Measurements from ENCODE around the gene STK32C.

The STK32C gene

GRCh38 chr10:132242103-132242840 lies 65.5 kb downstream of the STK32C start:
- no peak for DNase-seq

- DNase-seq, result no peak
These were observed 66.3 kb downstream of the STK32C start for GRCh38 chr10:132241496-132241895.

DNA sequence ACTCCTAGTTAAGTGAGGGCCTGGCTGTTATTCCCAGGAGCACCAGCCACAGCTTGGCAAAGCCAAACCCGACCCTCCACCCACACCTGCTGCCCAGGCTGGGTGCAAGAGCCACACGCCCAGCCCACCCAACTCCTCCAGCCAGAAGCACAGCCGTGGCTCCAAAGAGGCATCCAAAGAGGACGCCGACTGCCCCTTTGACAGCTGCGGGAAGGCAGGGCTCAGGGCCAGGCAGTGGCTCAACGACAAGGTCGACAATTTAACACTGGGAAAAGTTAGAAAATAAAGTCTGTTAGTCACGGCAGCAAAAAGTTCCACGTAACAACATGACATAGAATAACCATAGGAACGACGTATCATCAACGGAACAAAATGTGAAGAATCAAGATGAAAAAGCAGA lies 66.7 kb downstream of the STK32C start:
- no peak for DNase-seq

GRCh38 chr10:132240581-132240980 lies 67.2 kb downstream of the STK32C start:
- DNase-seq, result no peak

- no peak for DNase-seq
These were observed 67.6 kb downstream of the STK32C start for GRCh38 chr10:132240156-132240555.

DNA sequence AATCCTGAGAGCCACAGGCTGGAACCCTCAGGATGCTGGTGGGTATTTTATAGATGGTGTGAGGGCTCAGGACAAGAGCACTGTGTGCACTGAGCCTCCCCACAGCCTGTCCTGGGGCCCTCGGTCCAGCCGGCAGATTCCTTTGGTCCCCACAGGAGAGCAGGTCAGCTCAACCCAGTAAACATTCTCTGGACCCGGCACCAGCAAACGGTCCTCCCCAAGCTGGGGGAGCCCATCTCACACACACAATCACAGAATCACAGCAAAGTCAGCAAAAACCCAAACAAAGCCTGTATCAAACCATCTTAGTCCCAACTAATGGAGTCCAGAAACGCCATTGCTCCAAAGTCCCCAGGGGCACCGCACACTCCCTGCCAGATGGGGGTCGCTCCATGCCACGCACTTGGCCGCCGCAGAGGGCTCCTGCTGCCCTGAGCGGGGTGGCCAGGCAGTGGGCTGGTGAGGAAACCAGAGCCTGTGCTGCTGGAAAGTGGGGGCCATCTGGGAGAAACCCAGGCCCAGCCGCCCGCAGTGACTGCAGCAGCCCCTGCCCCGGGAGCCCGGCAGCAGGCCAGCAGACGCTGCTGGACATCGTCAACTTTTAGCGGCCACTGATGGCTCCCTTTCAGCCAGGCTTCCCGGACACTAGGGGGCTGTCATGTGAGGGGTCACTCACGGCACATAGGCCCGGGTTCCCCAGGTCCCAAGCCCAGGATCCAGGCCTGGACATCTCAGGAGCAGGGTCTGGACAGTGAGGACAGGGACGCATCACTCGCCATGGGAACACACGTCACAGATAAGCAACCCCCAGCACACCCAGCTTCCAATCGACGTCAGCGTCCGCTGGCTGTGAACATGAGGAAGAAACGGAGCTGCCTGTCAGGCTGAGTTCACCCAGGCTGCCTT lies 68.4 kb downstream of the STK32C start:
- no peak for DNase-seq

DNA sequence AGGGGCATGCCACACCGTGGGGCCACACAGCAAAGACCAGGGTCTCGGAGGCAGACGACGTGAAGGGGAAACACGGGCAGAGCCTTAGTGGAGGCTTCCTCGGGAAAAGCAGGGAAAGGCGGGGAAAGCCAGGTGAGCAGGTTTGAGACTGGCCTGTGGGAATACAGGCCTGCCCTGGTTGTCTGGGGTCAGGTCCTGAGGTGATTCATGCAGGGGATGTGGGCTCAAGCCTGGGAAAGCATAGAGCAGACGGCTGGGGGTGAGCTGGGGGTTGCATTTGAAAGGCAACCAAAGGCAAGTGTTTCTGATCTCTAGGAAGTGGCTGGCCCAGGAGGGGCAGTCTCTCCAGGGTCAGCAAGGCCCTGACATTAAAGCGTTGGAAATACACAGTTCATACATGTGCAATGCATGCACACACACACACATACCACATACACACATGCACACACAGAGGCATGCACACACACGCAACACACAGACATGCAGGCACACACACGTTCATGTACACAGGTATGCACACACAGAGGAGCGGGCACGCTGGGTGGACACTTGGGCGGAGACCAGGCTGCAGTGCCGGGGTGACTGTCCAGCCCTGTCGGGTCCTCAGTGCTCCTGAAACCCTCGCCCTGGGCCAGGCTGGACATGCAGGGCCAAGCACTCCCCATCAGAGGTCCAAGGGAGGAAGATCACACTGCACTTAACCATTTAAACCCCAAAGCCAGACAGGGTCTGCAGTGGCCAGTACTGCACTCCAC lies 69.2 kb downstream of the STK32C start:
- no peak for DNase-seq

GRCh38 chr10:132237871-132238270 lies 69.9 kb downstream of the STK32C start:
- DNase-seq, result no peak

- no peak for DNase-seq
These were observed 70.4 kb downstream of the STK32C start for GRCh38 chr10:132237396-132237795.

GRCh38 chr10:132236881-132237280 lies 70.9 kb downstream of the STK32C start:
- no peak for DNase-seq

DNA sequence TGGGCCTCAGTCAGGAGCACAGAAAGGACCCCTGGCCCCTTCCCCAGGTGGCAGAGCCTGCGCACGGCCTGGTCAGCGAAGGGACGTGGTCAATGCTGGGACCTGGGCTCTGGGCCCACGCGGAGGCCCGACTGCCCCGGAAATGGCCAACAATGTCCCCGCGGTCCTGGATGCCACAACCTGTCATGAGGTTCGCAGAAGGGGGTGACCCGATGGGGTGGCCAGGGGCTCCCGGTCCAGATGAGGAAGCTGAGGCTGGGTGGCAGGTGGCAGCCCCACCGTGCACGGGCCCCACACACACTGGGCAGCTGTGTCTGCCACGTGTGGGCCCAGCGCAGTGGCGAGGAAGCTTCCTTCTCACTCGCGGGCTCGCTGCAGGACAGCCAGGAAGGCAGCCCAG lies 71.6 kb downstream of the STK32C start:
- no peak for DNase-seq

DNA sequence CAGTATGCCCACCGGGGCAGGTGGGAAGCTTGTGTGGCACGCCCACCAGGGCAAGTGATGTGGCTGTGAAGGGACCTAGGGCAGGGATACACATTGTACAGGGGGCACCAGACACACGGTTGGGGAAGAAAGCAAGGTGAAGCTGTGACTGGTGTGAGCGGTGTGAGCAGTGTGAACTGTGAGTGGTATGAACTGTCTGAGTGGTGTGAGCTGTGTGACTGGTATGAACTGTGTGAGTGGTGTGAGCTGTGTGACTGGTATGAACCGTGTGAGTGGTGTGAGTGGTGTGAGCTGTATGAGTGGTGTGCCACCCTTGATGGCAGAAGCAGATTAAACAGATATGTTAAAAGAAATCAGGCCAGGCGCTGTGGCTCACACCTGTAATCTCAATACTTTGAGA lies 72.9 kb downstream of the STK32C start:
- no peak for DNase-seq

- DNase-seq, result no peak
These were observed 74.2 kb downstream of the STK32C start for GRCh38 chr10:132233501-132234085.

DNA sequence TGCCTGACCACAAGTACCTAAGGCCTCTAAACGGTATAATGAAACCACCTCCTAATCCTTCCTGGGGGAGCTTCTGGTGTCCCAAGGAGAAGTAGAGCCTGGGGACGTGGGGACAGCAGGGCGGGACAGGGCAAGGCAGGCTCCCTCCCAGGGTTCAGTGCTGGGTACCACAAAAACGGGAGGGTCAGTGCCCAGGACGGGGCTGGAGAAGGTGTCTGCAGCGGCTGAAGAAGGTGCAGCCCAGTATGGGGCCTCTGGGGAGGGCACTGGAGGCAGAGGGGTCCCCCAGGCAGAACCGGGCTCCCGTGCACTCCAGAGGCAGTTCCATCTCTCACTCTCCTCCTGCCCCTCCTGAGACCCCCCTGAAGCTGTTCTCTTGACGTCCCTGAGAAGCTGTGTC lies 74.8 kb downstream of the STK32C start:
- no peak for DNase-seq

- no peak for DNase-seq
These were observed 75.5 kb downstream of the STK32C start for GRCh38 chr10:132232023-132232951.

DNA sequence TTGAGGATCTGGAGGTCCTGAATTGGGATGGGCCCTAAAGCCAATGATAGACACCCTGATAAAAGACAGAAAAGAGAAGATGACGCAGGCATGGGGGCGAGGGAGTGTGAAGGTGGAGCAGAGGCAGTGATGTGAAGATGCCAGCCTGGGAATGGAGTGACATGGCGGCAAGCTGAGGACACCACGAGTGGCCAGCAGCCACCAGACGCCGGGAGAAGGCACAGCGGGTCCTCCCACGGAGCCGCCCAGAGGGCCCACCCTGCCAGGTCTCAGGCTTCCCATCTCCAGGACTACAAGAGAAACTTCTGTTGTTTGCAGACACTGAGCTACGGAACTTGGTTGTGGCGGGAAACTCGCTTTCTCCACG lies 76.1 kb downstream of the STK32C start:
- no peak for DNase-seq

- DNase-seq, result no peak
These were observed 77.1 kb downstream of the STK32C start for GRCh38 chr10:132230557-132231210.

GRCh38 chr10:132229834-132230556 lies 77.8 kb downstream of the STK32C start:
- DNase-seq, result no peak

DNA sequence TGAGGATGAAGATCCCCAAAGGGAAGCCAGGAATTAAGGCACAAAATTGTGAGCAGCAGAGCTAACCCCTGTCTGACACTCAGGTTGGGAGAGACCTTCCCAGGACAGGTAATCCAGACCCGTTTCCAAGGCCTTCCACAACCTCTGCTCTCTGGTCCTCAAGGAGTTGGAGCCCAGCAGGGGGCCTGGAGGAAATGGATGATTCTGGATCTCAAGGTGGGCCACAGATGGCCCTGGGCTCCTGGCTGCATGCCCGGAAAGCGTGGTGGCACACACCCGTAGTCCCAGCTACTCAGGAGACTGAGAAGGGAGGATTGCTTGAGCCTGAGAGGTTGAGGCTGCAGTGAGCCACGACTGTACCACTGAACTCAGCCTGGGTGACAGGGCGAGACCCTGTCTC lies 78.7 kb downstream of the STK32C start:
- no peak for DNase-seq

DNA sequence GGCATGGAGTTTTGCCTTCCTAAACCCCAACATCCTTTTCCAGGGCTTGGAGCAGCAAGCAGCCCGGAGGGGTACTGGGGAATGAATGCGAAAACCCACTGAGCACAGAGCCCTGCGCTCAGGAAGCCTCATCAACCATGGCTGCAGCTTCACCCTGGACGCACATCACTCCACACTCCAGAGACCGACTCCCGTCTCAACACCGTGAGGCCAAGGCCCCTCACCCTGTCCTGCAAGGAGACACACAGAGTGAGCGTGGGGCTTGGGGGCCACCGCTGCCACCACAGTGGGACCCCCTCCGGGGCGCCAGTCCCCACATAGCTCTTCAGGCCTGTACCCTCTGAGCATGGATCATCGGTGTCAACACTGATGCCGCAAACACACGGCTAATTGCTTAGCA lies 79.1 kb downstream of the STK32C start:
- DNase-seq, result no peak
